ENCODE data around the gene CMTM6. TPM values are rescaled to one million over a fixed set of nuclear protein-coding genes. Genes with fewer than 3 reads are reported as not detected.

The CMTM6 gene
- total and polyA plus RNA-seq, 2 of the 8 experiments (the other 6 are each of a cell fraction or from before 2014, with no cell fraction given) = 24.0 to 51.5 TPM

GRCh38 chr3:32470362-32470761 lies 32.3 kb downstream of the CMTM6 start:
- no peak overlapping the region for H4K91ac ChIP-seq (replicated peaks; ENCODE audit: insufficient read length, low read length)
- H4K20me1 ChIP-seq (replicated peaks in 1 of 2; ENCODE audit: control insufficient read depth in 1 of 2, insufficient read depth in 2 of 2, low read length in 2 of 2) = peaks cover 0 to 4% of the 10 kb centered on the region in 2 experiments
- no peaks in the 10 kb centered on the region for H3K23me2 ChIP-seq (ENCODE audit: low read depth, low read length)
- no peak overlapping the region for H3K56ac ChIP-seq (replicated peaks; ENCODE audit: insufficient read length, low read depth, low read length)
- H3K36me3 ChIP-seq (ENCODE audit: control insufficient read depth in 2 of 4, insufficient read depth in 4 of 4, low read length in 3 of 4) = no peaks in the 10 kb centered on the region; a peak in 2 of 8 replicates
- H4K5ac ChIP-seq (ENCODE audit: insufficient read length, low read depth, low read length) = no peak overlapping the region
- H2BK5ac ChIP-seq (ENCODE audit: low read depth, low read length) = no peak overlapping the region
- no peaks in the 10 kb centered on the region for H3K79me2 ChIP-seq (ENCODE audit: control insufficient read depth in 1 of 2, insufficient read depth in 2 of 2, low read length in 2 of 2)
- no peak overlapping the region for H2BK12ac ChIP-seq (ENCODE audit: low read depth, low read length)
- no peaks in the 10 kb centered on the region for H3K9me3 ChIP-seq (ENCODE audit: insufficient read depth in 2 of 2, low read depth in 1 of 2, low read length in 1 of 2)
- no peak overlapping the region for H3K18ac ChIP-seq (ENCODE audit: extremely low read depth, low read length)
- H3K27me3 ChIP-seq (replicated peaks in 1 of 4; ENCODE audit: control insufficient read depth in 3 of 4, extremely low read depth in 1 of 4, insufficient read depth in 3 of 4, low read length in 3 of 4) = no peaks in the 10 kb centered on the region
- no peak overlapping the region for H3K4ac ChIP-seq (replicated peaks; ENCODE audit: insufficient read length, low read depth, low read length)
- H3K4me1 ChIP-seq (replicated peaks in 1 of 4; ENCODE audit: control insufficient read depth in 3 of 4, insufficient read depth in 4 of 4, low read length in 3 of 4) = peaks cover 0 to 4% (median 1%) of the 10 kb centered on the region in 4 experiments; a peak in 2 of 7 replicates
- no peak overlapping the region for H3K4me3 ChIP-seq (ENCODE audit: extremely low read depth in 1 of 4, insufficient read depth in 2 of 4, low read depth in 3 of 4, low read length in 4 of 4)
- H4K8ac ChIP-seq (ENCODE audit: extremely low read depth, insufficient read depth, low read length) = no peak overlapping the region
- no peak overlapping the region for H3K27ac ChIP-seq (ENCODE audit: low read depth, low read length)
- no peak overlapping the region for H2BK120ac ChIP-seq (replicated peaks; ENCODE audit: low read depth, low read length)
- no peak overlapping the region for H3K23ac ChIP-seq (ENCODE audit: insufficient read length)
- POLR2A ChIA-PET (ENCODE audit: partially characterized antibody) = interaction anchor here (0.7 kb wide), 1 partner anchor 221 kb away, joined by 3 read pairs; no protein-coding TSS in a partner anchor
- no peak overlapping the region for H3K9ac ChIP-seq (replicated peaks in 1 of 4; ENCODE audit: extremely low read depth in 1 of 4, low read depth in 3 of 4, low read length in 3 of 4)
- H2AFZ ChIP-seq (ENCODE audit: low read length) = no peak overlapping the region
- H2AK5ac ChIP-seq (ENCODE audit: low read depth, low read length) = no peak overlapping the region
- DNase-seq (ENCODE audit: low read depth in 1 of 2, low spot score in 2 of 2) = no peak
- 95% methylated on average over 5 of the region's 5 CpGs; no CpG with 5 or more reads in 1 of the 2 experiments for WGBS, 2 experiments (ENCODE audit: extremely low coverage in 1 of 2, insufficient coverage in 1 of 2, insufficient read length in 1 of 2, insufficient replicate concordance in 2 of 2, low coverage in 1 of 2, low lambda C conversion rate in 2 of 2, missing lambda C conversion rate in 1 of 2)
- CTCF ChIA-PET (ENCODE audit: partially characterized antibody) = interaction anchor here (0.6 to 6.0 kb wide), 16 partner anchors 8 to 465 kb away, joined by 3 to 83 read pairs (median 5); no protein-coding TSS in a partner anchor
- no peak overlapping the region for H3K14ac ChIP-seq (ENCODE audit: insufficient read length)
- no peak overlapping the region for H2BK20ac ChIP-seq (ENCODE audit: low read length)
- H2BK15ac ChIP-seq (ENCODE audit: low read length) = no peak overlapping the region
- H3K79me1 ChIP-seq (ENCODE audit: low read depth, low read length) = no peaks in the 10 kb centered on the region
- no peak overlapping the region for H3K4me2 ChIP-seq (ENCODE audit: insufficient read depth in 1 of 2, low read depth in 2 of 2, low read length in 2 of 2)
- no peak for FAIRE-seq
- TF ChIP-seq FOSL1 (IDR thresholded peaks at IDR 0.05; ENCODE audit: insufficient read depth, low read depth, low read length) = no peak
- no peak for TF ChIP-seq CREB1 (IDR thresholded peaks at IDR 0.05)
- no peak for TF ChIP-seq SRF (IDR thresholded peaks at IDR 0.05; ENCODE audit: low read depth, low read length)
- TF ChIP-seq CEBPB (IDR thresholded peaks at IDR 0.05; ENCODE audit: low read depth, low read length) = no peak
- TF ChIP-seq MAX (IDR thresholded peaks at IDR 0.05) = no peak
- no peak for TF ChIP-seq RAD21 (IDR thresholded peaks at IDR 0.05 in 1 of 2, conservative IDR thresholded peaks at IDR 0.05 in 1 of 2; ENCODE audit: low read depth in 2 of 2, low read length in 2 of 2)
- TF ChIP-seq JUN (IDR thresholded peaks at IDR 0.05; ENCODE audit: low read depth, low read length) = no peak
- TF ChIP-seq CHD1 (IDR thresholded peaks at IDR 0.05; ENCODE audit: low read depth, low read length) = no peak
- TF ChIP-seq KDM5A (IDR thresholded peaks at IDR 0.05; ENCODE audit: low read length) = no peak
- no peak for TF ChIP-seq USF2 (IDR thresholded peaks at IDR 0.05; ENCODE audit: low read length)
- no peak for TF ChIP-seq BCL11A (IDR thresholded peaks at IDR 0.05; ENCODE audit: low read depth in 2 of 2, low read length in 2 of 2)

All from H1 (cell line).